Activated CD8-positive, alpha-beta T cell treated with anti-CD3 and anti-CD28 coated beads for 36 hours (primary cell): ENCODE data around the gene GALR2. TPM values are rescaled to one million over a fixed set of nuclear protein-coding genes. Genes with fewer than 3 reads are reported as not detected.

Experiments
- ATAC-seq: fragments of 200-7000 bp; cut with Tn5 transposase; one replicate; pipeline ENCODE4 v1.10.0; 2021; ENCODE audit warnings: mild to moderate bottlenecking, moderate library complexity
- CTCF ChIA-PET: fragments of 350-600 bp; sonication (Branson Sonifier 250); formaldehyde crosslinking; loops from one replicate; lab custom pipeline; 2021; ENCODE audit warnings: antibody characterized with exemption; lab: Charles Lee
- POLR2A ChIA-PET: fragments of 350-600 bp; sonication (Branson Sonifier 250); formaldehyde crosslinking; loops from one replicate; lab custom pipeline; 2021; ENCODE audit warnings: antibody characterized with exemption; lab: Charles Lee
- DNase-seq: peaks from one replicate; pipeline ENCODE4 v3.0.0-alpha.2; 2020
- H3K27ac Mint-ChIP-seq: one replicate; pipeline ENCODE4 v1.8.0; 2021; ENCODE audit warnings: mild to moderate bottlenecking, mixed read lengths
- H3K27me3 Mint-ChIP-seq: one replicate; pipeline ENCODE4 v1.8.0; 2021; ENCODE audit warnings: mixed read lengths
- H3K36me3 Mint-ChIP-seq: one replicate; pipeline ENCODE4 v1.8.0; 2021; ENCODE audit warnings: low read depth, mixed read lengths
- H3K4me1 Mint-ChIP-seq: one replicate; pipeline ENCODE4 v1.8.0; 2021; ENCODE audit warnings: low read depth, mixed read lengths
- H3K4me3 Mint-ChIP-seq: one replicate; pipeline ENCODE4 v1.8.0; 2021; ENCODE audit warnings: mild to moderate bottlenecking, moderate library complexity, mixed read lengths
- H3K9me3 Mint-ChIP-seq: one replicate; pipeline ENCODE4 v1.8.0; 2021; ENCODE audit warnings: mixed read lengths
- intact Hi-C: fragments of 100-400 bp; cut with micrococcal nuclease; formaldehyde crosslinking; loops from one replicate; pipeline ENCODE4 v1.10.0; 2022
- total RNA-seq, 2 experiments: library from RNA; stranded (reverse); gene quantifications; one replicate each; pipeline ENCODE4 v1.2.3, GENCODE V29; 2021
- TF ChIP-seq, protein P1 (sequence below): fragments of 200-600 bp; IDR thresholded peaks from one replicate; pipeline ENCODE4 v1.8.0; 2022; ENCODE audit warnings: antibody characterized with exemption, mild to moderate bottlenecking

GALR2 gene
- total RNA-seq, 2 experiments from 2014 or later, result 1.6 to 2.1 TPM

DNA sequence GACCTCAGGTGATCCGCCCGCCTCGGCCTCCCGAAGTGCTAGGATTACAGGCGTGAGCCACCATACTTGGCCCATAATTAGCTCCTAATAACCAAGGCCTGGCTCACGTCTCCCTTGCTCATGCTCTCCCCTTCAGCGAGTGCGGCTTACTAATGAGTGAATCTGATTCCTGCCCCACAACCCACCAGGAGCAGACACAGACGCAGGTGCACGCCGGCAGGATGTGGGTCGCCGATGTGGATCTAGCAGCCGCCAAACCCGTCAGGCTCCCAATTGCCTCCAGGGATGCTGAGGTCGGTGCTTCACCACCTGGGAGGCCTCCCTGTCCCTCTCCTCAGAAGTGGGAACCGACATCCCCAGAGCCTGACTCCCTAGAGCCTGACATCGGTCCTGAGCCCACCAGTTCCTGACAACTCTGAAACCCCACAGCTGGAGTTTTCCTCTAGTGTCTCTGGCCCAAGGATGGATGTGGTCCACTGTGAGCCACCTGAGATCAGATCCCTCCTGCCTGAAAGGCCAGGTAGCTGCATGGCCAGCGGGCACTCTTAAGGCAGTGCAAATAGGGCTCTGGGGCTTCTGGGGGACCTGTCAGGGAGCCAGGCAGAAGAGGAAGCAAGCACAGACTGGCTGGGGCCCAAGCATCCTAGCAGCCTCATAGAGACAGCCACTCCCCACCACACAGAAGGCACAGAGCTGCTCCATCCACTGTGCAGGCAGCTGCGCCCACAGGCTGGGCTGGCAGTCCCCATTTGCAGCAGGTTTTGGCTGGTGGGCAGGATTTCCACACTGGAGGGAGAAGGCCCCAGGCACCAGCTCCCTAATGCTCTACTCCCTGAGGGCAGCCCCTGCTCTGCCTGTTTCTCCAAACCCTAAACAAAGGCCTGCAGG lies 18.2 kb downstream of the GALR2 start:
- no peaks in the 10 kb centered on the region for H3K27me3 Mint-ChIP-seq
- intact Hi-C loops, result no loop called here
- peaks cover 31% of the 10 kb centered on the region for H3K36me3 Mint-ChIP-seq
- DNase-seq, result no peak
- H3K4me1 Mint-ChIP-seq, result no peaks in the 10 kb centered on the region
- no peak for ATAC-seq
- H3K4me3 Mint-ChIP-seq, result no peak overlapping the region
- ChIA-PET POLR2A (interaction anchor here (1.2 to 1.7 kb wide), 4 partner anchors 10 to 21 kb away, joined by 4 to 8 read pairs (median 6); partner anchors contain the start of genes EXOC7, SRP68 and ZACN), CTCF (interaction anchor here (0.8 to 1.1 kb wide), 2 partner anchors 78 to 187 kb away, joined by 3 read pairs; no protein-coding TSS in a partner anchor)
- no peak overlapping the region for H3K27ac Mint-ChIP-seq
- TF ChIP-seq, protein P1, sequence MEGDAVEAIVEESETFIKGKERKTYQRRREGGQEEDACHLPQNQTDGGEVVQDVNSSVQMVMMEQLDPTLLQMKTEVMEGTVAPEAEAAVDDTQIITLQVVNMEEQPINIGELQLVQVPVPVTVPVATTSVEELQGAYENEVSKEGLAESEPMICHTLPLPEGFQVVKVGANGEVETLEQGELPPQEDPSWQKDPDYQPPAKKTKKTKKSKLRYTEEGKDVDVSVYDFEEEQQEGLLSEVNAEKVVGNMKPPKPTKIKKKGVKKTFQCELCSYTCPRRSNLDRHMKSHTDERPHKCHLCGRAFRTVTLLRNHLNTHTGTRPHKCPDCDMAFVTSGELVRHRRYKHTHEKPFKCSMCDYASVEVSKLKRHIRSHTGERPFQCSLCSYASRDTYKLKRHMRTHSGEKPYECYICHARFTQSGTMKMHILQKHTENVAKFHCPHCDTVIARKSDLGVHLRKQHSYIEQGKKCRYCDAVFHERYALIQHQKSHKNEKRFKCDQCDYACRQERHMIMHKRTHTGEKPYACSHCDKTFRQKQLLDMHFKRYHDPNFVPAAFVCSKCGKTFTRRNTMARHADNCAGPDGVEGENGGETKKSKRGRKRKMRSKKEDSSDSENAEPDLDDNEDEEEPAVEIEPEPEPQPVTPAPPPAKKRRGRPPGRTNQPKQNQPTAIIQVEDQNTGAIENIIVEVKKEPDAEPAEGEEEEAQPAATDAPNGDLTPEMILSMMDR, result no peak
- H3K9me3 Mint-ChIP-seq, result no peaks in the 10 kb centered on the region

- Mint-ChIP-seq H3K4me3 (no peak overlapping the region), H3K9me3 (no peaks in the 10 kb centered on the region), H3K4me1 (no peaks in the 10 kb centered on the region), H3K27ac (no peak overlapping the region), H3K36me3 (peaks cover 28% of the 10 kb centered on the region), H3K27me3 (no peaks in the 10 kb centered on the region)
- ChIA-PET POLR2A (interaction anchor here (0.6 to 1.7 kb wide), 3 partner anchors 9 to 15 kb away, joined by 3 to 8 read pairs (median 6); partner anchors contain the start of genes EXOC7 and ZACN), CTCF (interaction anchor here (0.8 to 1.6 kb wide), 3 partner anchors 76 to 186 kb away, joined by 3 to 6 read pairs (median 4); no protein-coding TSS in a partner anchor)
- no peak for DNase-seq
- TF ChIP-seq, protein P1, result no peak
- intact Hi-C loops, result no loop called here
- no peak for ATAC-seq
These were observed 19.5 kb downstream of the GALR2 start for GRCh38 chr17:76094046-76094445.

- H3K27me3 Mint-ChIP-seq, result no peaks in the 10 kb centered on the region
- no peak overlapping the region for H3K27ac Mint-ChIP-seq
- H3K36me3 Mint-ChIP-seq, result peaks cover 32% of the 10 kb centered on the region
- DNase-seq (no peak), ATAC-seq (no peak)
- TF ChIP-seq, protein P1, result no peak
- no peaks in the 10 kb centered on the region for H3K9me3 Mint-ChIP-seq
- peaks cover 2% of the 10 kb centered on the region for H3K4me1 Mint-ChIP-seq
- intact Hi-C loops, result no loop called here
- ChIA-PET POLR2A (interaction anchor here (1.2 to 1.5 kb wide), 2 partner anchors 17 to 18 kb away, joined by 3 to 6 read pairs; partner anchors contain the start of gene ZACN), CTCF (interaction anchor here (0.7 to 1.6 kb wide), 6 partner anchors 15 to 302 kb away, joined by 3 to 10 read pairs (median 3); partner anchors contain the start of gene CDK3)
- H3K4me3 Mint-ChIP-seq, result no peak overlapping the region
These were observed 21.4 kb downstream of the GALR2 start for GRCh38 chr17:76095943-76096342.

DNA sequence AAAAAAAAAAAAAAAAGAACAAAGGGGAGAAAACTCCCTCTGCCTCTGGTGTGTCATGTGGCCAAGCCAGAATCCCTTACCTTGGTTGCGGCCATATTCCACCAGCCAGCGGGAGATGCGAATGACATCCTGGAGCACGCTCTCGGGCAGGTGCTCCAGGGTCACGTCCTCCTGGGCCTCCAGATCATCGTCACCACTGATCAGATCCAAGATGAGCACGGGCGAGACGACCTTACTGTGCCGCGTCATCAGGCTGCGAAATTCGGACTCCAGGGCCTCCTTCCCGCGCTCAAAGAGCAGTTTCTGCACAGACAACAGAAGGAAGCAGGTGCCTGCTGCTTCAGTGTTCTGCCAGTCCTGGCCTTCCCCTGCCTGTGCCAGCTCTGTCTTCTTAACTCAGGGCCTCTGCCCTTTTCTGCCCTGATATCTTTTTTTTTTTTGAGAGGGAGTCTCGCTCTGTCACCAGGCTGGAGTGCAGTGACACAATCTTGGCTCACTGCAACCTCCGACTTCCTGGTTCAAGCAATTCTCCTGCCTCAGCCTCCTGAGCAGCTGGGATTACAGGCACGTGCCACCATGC lies 23.2 kb downstream of the GALR2 start:
- Mint-ChIP-seq H3K27ac (no peak overlapping the region), H3K9me3 (no peaks in the 10 kb centered on the region), H3K4me3 (no peak overlapping the region), H3K4me1 (peaks cover 19% of the 10 kb centered on the region), H3K27me3 (no peaks in the 10 kb centered on the region), H3K36me3 (peaks cover 36% of the 10 kb centered on the region)
- intact Hi-C loops, result no loop called here
- CTCF ChIA-PET, result no interaction called here
- TF ChIP-seq, protein P1, result no peak
- ATAC-seq, result no peak
- POLR2A ChIA-PET, result interaction anchor here (0.6 kb wide), 1 partner anchor 74 kb away, joined by 4 read pairs; no protein-coding TSS in a partner anchor
- no peak for DNase-seq
